Muscle of arm (tissue), 12 donors: ENCODE data around the gene PCYOX1L. TPM values are rescaled to one million over a fixed set of nuclear protein-coding genes. Genes with fewer than 3 reads are reported as not detected.

ENCODE experiments used
- DNase-seq: peaks from one replicate; pipeline ENCODE4 v3.0.0-alpha.2; 2013
- polyA plus RNA-seq, 12 donors: library from polyadenylated mRNA; unstranded; fragments of 120-200 nt; gene quantifications; one replicate each; pipeline ENCODE4 v1.2.1, GENCODE V29; 2013; ENCODE audit not compliant: insufficient read length in 12 of 12

Gene PCYOX1L
- polyA plus RNA-seq, 12 donors: 6.5 to 17.0 (median 9.8) TPM; not detected in 1

DNA sequence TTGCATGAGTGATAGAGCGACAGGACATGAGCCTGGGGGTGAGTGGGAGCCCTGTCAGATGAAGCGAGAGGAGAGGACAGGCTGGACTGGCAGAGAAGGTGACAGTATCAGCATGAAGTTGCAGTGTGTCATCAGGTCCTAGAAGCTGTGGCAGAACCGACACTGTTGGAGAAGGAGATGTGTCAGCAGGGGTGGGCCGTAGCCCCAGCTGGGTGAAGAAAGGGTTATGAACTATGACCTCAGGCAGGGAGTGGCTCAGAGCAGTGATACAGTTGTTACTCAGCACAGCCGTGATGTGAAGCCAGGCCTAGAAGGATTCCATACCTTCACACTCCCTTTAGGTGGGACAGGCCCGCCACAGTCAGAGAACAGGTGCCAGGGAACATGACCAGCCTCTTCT, 7.6 kb downstream of the PCYOX1L start:
- no peak for DNase-seq

DNA sequence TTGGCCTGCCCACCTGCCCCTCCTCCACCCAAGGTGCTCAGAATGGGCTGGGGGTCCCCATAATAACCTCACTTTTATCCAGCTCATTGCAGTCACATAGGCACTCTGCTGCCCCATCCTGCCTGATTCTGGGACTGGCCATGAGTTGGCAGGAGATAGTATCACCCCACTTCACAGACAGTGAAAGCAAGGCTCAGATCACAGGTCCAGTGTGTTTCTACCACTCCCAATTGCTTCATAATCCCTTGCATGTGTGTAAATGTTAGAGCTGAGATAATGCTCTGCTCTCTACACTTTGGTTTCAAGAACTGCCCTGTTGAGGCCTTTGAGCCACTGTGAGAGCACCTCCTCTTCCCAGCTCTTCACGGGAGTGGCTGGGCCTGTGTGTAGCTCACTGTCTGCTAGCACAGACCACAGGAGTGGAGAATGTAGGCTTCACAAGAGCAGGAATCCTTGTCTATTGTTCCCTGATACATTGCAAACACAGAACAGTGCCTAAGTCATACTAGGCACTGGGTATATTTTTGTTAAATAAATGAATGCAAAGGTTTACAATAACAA, 8.4 kb downstream of the PCYOX1L start:
- no peak for DNase-seq

DNA sequence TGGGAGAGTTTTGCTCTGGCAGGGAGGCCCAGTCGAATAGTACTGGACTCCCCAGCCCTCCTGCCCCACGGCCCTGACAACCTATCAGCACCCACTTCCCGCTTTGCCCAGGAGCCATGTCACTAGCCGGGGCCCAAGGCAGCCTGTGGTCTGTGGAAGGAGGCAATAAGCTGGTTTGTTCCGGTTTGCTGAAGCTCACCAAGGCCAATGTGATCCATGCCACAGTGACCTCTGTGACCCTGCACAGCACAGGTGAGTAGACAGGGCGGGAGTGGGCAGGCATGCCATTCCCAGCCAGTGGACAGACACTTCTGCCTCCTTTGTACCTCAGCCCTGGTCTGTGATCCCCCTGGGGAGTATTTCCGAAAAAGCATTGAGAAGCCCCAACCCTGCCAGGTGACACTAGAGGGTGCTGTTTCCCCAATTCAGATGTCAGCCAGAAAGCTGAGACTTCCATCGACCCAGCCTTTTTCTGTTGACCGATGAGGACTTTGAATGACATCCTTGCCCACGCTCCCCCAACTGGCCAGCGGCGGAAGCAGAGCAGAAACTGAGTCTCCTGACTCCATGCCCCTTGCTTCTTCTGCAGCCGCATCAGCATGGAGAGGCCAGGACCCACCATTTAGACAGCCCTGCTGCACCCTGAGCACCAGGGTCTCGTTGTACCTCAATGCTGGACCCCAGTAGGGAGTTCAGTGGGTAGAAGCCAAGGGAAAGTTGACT, 9.6 kb downstream of the PCYOX1L start:
- peak; percentile 49 for DNase-seq

DNA sequence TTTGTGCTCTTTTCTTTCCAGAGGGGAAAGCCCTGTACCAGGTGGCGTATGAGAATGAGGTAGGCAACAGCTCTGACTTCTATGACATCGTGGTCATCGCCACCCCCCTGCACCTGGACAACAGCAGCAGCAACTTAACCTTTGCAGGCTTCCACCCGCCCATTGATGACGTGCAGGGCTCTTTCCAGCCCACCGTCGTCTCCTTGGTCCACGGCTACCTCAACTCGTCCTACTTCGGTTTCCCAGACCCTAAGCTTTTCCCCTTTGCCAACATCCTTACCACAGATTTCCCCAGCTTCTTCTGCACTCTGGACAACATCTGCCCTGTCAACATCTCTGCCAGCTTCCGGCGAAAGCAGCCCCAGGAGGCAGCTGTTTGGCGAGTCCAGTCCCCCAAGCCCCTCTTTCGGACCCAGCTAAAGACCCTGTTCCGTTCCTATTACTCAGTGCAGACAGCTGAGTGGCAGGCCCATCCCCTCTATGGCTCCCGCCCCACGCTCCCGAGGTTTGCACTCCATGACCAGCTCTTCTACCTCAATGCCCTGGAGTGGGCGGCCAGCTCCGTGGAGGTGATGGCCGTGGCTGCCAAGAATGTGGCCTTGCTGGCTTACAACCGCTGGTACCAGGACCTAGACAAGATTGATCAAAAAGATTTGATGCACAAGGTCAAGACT, 10.3 kb downstream of the PCYOX1L start:
- DNase-seq: no peak

DNA sequence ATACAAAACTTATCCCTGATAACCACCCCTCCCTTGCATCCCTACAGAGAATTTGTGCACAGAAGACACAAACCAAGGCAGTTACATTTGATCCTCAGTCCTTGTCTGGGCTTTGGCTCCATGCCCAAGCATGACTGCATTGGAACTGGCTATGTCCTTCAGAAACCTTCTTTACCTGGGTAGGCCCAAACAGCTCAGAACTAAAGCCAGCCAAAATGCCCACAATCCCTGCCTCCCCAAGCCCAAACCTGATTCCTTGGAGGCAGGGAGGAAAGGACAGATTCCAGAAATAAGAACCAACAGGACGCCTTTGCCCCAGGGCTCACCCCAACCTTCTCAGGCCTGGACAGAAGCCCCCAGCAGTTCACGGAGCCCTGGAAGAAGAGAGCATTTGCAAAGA, 13.0 kb downstream of the PCYOX1L start:
- no peak for DNase-seq

DNA sequence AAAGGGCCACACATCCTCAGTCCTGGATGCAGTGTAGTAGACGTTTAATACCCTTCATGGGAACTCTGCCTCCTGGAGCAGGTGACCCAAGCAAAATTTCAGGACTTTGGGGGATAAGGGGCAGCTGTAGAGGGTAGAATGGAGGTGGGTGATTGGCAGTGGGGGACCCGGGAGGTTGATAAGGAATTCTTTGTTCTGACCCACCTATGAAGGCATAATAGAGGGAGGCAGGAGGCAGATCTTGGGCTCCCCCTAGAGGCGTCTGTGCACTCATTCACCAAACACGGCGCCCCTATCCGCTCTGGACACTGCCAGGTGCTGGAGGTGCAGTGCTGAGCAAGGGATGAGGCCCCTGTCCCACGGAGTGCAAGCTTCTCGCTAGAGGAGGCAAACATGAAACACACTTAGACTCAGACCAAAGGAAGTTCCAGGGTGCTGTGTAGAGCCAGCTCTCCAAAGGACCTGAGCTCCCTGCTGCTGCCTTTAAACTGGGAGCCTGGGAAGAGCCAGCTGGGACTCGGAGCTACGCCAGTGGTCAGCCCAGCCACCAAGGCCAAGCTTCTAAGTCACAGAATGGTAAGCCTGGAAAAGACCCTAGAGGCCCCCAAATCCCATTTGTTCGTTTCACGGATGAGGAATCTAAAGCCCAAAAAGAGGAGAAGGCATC, 13.6 kb downstream of the PCYOX1L start:
- no peak for DNase-seq

DNA sequence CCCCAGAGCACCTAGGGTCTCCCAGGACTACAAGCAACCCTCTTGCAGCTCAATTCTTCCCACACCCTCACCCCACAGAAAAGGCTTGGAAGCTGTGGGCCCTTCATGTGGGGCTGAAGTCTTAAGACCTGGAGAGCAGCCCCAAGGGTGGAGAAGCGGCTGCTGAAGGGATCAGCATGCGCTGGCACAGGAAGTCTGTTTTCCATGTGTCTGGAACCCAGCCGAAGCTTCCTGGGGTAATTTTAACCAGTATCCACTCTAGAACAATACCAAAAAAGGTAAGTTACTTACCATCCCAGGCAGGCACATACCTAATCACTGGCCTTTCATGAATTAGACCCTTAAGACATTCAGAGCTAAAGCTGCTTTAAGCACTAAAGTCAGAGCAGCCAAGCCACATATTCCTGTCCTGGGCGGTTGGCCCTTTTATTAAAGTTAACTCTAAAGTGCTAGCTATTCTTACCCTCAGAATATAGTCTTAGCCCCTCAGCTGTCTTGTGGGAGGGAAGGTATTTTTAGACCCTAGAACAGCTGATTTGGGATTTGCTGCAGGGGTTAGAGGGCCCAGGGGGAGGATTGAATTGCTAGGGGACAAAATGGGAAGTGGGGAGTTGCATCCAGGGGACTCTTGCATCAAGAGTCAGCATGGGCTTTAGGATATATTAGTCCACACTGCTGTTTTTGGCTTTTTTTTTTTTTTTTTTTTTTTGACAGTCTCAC, 14.4 kb downstream of the PCYOX1L start:
- DNase-seq: no peak

DNA sequence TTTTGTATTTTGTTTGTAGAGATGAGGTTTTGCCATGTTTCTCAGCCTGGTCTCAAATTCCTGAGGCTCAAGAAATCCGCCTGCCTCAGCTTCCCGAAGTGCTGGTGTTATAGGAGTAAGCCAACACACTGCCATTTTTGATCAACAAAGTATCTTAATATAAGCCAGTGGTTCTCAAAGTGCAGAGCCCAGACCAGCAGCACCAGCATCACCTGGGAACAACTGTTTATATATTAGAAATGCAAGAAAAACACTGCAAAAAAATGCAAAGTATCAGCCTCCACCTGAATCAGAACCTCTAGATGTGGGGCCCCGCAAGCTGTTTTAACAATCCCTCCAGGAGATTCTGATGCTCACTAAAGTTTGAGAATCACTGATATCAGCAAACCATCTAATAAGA, 15.1 kb downstream of the PCYOX1L start:
- DNase-seq: no peak

DNA sequence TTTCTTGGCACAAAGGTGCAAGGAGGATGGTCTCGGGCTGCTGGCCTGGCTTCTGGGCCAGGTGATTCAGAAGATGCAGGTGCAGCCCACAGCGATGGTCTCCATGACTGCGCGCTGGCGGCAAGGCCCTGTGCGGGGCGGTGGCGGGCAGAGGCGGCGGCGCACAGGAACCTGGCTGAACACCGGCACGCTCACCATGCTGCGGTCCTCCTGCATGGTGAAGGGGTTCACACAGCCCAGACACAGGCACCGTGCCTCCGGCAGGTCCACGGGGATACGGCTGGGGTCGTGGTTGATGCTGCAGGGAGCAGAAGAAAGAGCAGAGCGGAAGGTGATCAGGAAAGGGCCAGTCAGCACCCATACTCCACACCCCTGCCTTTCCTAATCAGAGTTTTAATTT, 16.5 kb downstream of the PCYOX1L start:
- DNase-seq: no peak

DNA sequence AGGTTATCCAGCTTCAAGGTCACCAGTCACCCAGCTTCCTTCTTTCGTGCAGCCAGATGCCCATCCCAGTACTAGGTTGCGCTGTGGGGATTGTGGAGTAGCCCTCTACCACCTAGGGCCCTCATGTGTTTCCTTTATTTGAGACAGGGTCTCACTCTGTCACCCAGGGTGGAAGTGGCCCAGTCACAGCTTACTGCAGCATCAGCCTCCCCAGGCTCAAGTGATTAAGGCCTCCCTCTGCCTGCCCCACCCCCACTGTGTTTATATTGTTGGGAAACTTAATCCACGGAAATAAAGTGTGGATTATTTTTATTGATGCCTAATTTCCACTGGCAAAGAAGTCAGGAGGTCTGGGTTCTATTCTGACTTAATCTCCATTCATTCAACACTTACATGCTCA, 17.0 kb downstream of the PCYOX1L start:
- DNase-seq: no peak

DNA sequence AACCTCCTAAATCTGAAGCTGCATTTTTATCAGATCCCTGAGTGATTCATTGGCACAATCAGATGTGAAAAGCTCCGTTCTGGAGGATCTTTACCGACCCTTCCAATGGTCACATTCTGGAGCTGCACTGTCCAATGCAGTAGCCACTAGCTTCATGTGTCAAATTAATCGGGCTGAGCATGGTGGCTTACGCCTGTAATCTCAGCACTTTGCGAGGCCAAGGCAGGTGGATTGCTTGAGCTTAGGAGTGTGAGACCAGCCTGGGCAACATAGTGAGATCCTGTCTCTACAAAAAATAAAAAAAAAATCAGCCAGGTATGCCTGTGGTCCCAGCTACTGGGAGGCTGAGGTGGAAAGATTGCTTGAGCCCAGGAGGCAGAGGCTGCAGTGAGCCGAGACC, 17.6 kb downstream of the PCYOX1L start:
- no peak for DNase-seq

DNA sequence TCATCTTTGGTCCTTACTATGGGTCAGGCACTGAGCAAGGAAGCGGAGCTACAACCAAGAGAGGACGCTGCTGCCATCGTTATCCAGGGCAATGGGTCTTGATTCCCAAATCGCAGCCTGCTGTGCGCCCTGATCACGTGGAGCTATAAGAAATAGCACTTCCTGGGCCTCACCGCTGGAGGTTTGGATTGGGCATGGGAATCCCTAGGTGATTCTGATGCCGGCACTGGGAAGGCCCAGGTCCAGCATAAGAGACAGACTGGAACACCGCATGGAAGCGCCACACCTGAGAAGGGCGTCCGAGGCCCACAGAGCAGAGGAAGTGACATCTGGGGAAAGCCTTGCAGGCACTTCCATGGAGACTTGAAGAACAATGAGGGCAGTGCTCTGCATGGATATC, 18.3 kb downstream of the PCYOX1L start:
- DNase-seq: no peak

DNA sequence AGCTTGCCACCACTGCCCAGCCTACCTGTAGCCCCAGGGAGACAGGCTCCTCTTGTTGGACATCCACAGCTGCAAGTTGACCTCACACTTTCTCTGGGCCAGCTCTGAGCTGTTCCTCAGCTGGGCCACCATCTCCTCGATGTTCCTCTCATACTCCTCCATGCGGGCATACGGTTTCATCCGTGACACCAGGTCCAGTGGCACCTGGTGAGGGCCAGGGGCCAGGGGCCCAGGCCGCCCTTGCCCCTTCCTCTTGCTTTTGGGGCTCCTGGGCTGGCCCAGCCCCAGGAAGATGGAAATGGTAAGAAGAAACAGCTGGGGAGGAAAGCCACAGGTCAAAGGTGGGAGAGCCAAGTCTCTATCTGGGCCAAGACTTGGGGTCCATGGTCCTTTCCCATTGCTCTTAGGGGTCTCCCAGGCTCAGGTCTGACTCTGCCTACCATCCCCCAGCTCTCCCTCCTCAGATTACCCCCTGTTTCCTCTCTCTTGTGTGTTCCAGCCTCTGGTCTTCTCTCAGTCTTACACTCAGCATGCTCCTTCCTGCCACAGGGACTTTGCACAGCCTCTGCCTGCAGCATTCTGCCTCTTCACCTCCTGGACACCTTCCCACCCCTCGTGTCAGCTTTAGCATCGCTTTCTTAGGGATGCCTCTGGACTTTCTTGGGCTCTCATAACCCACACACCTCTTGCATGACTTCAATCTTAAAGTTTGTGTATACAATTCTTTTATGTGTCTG, 19.0 kb downstream of the PCYOX1L start:
- no peak for DNase-seq

DNA sequence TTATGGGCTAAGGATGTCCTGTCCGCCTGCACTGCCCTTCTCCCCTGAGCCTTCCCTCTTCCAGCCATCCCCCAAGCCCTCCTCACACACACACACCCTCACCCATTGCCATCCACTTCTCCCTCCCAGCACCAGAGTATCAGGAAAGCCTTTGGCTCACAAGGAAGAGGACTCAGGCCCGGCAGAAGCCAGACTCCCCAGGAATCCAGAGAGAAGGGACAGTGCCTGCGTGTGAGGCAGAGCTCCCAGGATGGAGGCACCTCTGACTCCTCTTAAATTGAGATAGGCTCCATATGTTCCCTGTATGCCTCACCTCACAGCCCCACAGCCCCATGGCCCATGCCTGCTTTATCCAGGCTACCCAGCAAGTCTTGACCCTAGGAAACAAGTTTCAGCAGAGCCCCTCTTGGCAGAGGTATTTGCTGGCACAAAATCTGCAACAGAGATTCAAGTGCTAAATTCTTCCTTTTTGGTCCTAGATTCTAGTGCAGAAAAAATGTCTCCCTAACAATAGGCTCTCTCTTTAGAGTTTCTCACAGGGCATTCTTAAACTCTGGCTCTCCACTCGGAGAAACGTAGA, 20.5 kb downstream of the PCYOX1L start:
- DNase-seq: no peak

DNA sequence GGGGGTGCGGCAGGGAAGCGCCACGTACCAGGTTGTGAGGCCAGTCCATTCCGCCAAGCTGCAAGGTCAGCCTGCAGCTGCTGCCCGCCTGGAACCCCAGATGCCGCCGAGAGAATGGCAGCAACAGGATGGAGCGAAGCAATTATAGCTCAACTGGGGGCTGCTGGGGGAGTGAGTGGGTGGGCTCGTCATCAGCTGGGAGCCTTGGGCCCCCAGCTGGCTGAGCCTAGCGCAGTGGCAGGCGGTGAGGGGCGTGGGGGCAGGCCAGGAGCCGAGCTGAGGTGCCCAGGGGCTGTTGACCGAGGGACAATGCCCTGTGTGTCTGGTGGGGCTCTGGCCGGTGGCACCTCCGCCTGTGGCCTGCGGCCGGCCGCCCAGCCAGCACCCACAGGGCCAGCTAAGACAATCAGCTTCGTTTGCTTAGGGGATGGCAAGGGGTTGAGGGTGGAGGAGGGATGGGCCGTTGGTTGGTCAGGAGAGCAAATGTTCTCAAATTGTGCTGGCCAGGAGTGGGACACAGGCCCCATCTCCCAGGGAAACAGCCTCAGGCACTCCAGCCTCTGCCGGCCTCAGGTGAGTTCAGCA, 21.4 kb downstream of the PCYOX1L start, which contains the start of gene IL17B:
TSS of gene IL17B (minus strand) at position 116 of the 585 bp plus-strand sequence. CDS start at position 49, 67 bp downstream.
- DNase-seq: no peak

DNA sequence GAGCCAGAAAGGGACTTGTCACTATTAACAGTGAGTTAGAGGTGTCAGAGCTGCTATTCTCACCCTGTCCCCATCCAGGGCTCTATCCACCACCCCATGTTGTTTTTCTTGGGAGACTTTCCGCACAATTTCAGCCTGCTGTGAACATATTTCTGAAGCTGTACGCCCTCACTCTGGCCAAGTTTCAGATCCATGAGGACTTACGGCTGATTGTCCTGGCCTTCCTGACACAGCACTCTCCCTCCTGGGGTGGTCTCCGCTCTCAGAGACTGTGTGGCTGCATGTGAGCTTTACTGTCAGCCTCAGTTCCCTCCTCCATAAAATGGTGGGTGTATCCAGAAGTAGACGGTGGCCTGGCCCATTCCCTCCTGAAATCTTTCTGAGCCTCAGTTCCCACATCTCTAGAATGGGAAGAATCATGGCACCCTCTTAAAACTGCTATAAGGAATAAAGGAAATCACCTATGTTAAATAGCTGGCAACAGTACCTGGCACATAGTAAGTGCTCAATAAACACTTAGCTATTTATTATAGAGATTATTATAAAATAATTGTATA, 22.1 kb downstream of the PCYOX1L start:
- no peak for DNase-seq

DNA sequence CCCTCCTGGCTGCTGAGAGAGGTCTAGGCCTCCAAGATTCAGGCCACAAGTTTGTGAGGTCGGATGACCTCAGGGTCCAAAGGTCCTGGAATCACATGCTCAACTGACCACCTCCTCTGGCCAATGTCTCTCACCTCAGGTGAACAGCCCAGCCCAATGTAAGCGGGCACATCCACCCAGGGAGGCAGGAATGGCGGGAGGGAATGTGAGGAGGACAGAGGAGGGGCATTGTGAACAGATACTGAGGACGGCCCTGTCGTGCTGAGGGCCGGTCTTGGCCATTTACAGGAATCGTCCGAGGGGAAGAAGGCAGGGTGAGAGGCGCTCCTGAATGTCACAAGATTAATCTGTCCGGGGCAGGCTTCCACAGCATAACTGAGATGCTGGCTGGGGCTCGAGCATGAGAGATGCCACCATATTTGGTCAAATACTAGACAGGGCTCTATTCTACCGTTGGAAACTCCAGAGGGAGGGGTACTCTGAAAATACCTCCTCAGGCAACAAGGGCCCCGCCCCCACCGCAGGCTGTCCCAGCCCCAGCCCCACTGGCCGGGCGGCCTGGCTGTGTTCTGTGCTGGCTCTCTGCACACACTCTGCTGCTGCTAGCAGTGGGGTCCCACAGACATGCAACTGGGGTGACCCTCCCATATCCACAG, 22.7 kb downstream of the PCYOX1L start:
- DNase-seq: no peak

DNA sequence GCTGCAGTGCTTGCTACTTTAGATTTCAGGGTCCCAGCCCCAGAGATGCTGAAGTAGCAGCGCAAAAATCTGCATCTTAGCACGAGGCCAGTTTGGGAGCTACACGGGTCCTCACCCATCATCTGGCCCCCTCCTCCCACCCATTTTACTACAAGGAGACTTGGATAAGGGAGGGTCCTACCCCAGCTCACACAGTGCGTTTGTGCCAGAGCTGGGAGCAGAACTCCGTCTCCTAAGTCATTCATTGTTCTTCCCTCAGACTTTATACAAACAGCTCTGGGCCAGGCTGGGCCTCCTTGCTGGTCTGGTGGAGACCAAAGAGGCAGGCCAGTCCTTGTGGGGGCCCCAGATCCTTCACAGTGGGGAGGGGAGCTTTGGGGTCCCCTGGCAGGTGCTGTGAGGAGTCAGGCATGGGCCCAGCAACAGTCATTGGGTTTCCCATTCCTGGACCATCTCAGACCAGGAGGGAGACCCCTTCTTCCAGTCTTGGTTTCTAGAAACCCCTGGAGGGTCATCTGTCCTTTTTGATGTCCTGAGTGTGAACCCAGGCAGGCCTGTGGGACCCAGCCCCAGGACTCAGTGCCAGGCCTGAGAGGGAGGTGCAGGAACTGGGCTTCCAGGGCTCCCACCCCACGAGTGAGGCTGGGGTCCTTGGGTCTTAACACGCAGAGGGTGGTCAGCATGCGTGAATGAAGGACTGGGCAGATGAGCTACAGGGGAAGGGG, 23.6 kb downstream of the PCYOX1L start:
- DNase-seq: no peak

DNA sequence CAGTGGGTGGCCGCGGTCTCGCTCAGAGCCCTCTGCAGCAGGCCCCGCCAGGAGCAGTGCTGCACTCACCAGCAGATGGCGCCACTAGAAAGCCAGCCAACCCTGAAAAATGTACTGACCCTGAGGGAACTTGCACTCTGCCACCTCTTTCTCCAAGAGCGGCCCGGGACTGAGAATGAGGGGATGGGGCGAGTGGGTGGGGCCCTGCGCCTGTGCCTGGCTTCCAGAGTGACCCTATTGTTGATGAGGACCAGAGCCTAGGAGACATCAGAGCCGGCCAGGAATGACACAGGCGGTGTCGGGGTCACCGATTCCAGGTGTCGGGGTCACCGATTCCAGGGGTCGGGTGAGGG, 24.1 kb downstream of the PCYOX1L start:
- DNase-seq: peak; percentile 84
